Activated naive CD8-positive, alpha-beta T cell treated with anti-CD3 and anti-CD28 coated beads for 36 hours (primary cell): ENCODE data around the gene NAAA. TPM values are rescaled to one million over a fixed set of nuclear protein-coding genes. Genes with fewer than 3 reads are reported as not detected.
"Not testable (repeated sequence)": the region's sequence is repeated elsewhere in the genome, so short reads cannot be mapped to it uniquely, and the experiment has no call there.

ENCODE experiments used
- DNase-seq: peaks from one replicate; pipeline ENCODE4 v3.0.0; 2021
- H3K27ac Mint-ChIP-seq: one replicate; pipeline ENCODE4 v1.8.0; 2022; ENCODE audit warnings: mild to moderate bottlenecking, moderate library complexity, mixed read lengths
- H3K27me3 Mint-ChIP-seq: one replicate; pipeline ENCODE4 v1.8.0; 2022; ENCODE audit warnings: mild to moderate bottlenecking, mixed read lengths
- H3K36me3 Mint-ChIP-seq: one replicate; pipeline ENCODE4 v1.8.0; 2021; ENCODE audit warnings: mild to moderate bottlenecking, mixed read lengths
- H3K4me1 Mint-ChIP-seq: one replicate; pipeline ENCODE4 v1.8.0; 2021; ENCODE audit warnings: mixed read lengths
- H3K4me3 Mint-ChIP-seq: one replicate; pipeline ENCODE4 v1.8.0; 2022; ENCODE audit warnings: mild to moderate bottlenecking, moderate library complexity, mixed read lengths
- H3K9me3 Mint-ChIP-seq: one replicate; pipeline ENCODE4 v1.8.0; 2022; ENCODE audit warnings: mixed read lengths
- total RNA-seq, 2 experiments: library from RNA; stranded (reverse); gene quantifications; one replicate each; pipeline ENCODE4 v1.2.3, GENCODE V29; 2021

NAAA gene
- 10 to 100 TPM; 31.9 to 36.5 TPM for total RNA-seq

DNA sequence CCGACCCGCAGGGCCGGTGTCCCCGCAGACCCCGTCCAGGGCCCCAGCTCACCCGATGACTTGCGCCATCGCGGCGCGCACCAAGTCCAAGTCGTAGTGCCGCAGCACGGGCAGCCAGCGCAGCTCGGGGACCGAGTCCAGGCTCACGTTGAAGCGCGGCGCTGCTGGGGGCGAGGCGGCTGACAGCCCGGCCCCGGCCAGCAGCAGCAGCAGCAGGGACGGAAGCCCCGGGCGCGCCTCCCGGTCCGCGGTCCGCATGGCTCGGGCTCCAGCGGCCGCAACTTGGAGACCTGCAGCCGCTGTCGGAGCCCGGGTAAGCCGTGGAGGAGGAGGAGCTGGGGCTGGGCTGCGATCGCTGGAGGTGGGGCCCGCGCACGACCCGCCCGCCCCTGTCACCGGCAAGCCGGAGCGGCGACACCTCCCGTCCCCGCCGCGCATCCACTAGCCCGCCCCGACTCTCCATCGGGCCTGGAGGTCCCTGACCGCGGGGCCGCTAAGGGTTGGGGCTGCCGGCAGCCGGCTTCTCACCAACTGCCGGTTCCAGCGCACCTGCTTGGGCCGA lies at the start of gene NAAA:
TSS of gene NAAA (minus strand) at position 322 of the 562 bp plus-strand sequence. CDS start at position 258, 64 bp downstream.
- peak within 1 kb of the TSS; percentile 98 for H3K27ac Mint-ChIP-seq

DNA sequence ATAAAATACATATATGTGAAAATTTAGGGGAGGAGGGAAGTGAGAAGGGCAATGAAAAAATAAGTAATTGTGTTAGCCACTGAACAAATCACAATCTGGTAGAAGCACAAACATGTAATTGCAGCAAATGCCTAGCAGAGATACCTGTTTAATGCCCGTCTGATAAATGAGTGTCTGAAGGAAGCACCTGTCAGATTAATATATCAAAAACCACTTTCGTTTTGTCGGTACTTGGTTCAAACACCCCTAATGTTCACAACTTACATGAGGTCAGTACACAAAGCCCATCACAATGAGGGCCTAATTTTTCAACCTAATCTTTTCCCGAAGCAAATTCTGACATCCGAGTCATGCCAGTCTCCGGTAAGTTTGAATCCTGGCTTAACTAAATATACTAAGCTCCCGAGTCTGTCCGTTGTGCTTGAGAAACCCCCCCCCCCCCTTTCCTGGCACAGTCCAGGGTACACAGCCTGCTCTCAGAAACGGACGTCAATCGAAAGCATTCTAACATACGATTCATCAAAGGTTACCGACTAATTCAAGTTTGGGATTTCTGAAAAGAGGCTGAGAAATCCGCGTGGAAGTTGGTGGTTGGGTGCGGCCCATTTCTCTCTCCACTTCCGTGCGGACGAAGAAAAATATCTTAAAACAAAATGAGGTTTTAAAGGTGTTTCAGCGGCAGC lies 49.2 kb upstream of the NAAA start:
- peaks cover 25% of the 10 kb centered on the region for H3K36me3 Mint-ChIP-seq
- peak overlapping the region; percentile 87 for H3K4me3 Mint-ChIP-seq
- peak overlapping the region; percentile 82 for H3K27ac Mint-ChIP-seq
- no peaks in the 10 kb centered on the region for H3K9me3 Mint-ChIP-seq
- H3K4me1 Mint-ChIP-seq, result peaks cover 29% of the 10 kb centered on the region
- DNase-seq, result no peak
- H3K27me3 Mint-ChIP-seq, result peaks cover 6% of the 10 kb centered on the region

More for the DNA sequence above, at the start of gene NAAA:
- Mint-ChIP-seq H3K4me1 (peaks cover 14% of the 10 kb centered on the region), H3K36me3 (peaks cover 19% of the 10 kb centered on the region), H3K9me3 (no peaks in the 10 kb centered on the region), H3K27me3 (no peaks in the 10 kb centered on the region), H3K4me3 (peak within 1 kb of the TSS; percentile 95)
- peak; percentile 90 for DNase-seq

DNA sequence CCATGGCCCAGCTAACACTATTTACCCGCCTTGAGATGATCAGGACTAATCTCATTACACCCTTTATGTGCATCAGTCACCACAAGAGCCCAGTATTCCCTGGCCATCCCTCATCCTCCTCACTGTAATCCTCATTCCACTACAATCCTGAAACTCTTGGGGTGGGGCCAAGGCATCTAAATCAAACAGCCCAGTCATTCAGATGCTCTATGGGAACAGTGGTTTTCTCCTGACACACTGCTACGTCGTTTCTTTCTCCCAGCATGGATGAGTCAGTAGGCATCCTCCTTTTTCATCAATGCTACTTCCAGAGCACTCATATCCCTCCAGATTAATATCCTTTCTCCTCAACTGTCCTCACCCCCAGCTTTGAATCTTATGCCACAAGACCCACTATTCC lies 44.3 kb upstream of the NAAA start:
- DNase-seq, result no peak
- Mint-ChIP-seq H3K27me3 (no peaks in the 10 kb centered on the region), H3K4me3 (no peak overlapping the region), H3K27ac (no peak overlapping the region), H3K9me3 (no peaks in the 10 kb centered on the region), H3K4me1 (peaks cover 24% of the 10 kb centered on the region), H3K36me3 (peaks cover 36% of the 10 kb centered on the region)

DNA sequence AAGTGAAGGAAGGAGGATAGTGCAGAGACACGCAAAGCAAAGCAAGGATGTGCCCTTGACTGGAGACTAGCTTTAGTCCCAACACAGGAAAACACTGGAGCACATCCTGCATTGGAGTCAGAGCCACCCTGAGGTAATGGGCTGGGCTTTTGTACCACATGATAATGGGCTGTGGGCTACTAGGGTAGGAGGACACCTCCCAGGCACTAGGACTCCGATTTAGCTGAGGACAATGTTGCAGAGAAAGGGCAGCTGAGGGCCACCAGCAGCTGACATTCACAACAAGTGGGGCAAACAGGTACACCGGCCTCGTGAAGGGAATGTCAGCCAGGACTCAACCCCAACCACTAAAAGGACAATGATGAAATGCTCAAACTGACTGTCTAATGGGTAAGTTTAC lies 39.8 kb upstream of the NAAA start:
- no peaks in the 10 kb centered on the region for H3K9me3 Mint-ChIP-seq
- H3K27ac Mint-ChIP-seq, result no peak overlapping the region
- no peaks in the 10 kb centered on the region for H3K4me1 Mint-ChIP-seq
- H3K27me3 Mint-ChIP-seq, result no peaks in the 10 kb centered on the region
- no peak for DNase-seq
- H3K36me3 Mint-ChIP-seq, result peaks cover 34% of the 10 kb centered on the region
- no peak overlapping the region for H3K4me3 Mint-ChIP-seq

DNA sequence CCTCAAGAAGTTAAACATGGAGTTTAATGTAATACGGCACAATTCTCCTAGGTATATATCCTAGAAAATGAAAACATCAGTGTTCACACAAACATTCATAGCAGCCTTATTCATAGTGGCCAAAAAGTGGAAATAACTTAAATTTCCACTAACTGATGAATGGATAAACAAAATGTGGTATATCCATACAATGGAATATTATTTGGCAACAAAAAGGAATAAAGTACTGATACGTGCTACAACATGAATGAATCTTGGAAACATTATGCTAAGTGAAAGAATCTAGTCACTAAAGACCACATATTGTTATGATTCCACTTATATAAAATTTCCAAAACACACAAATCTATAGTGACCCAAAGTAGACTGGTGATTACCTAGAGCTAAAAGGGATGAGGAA lies 35.4 kb upstream of the NAAA start:
- Mint-ChIP-seq H3K4me3 (no peak overlapping the region), H3K36me3 (peaks cover 41% of the 10 kb centered on the region), H3K27me3 (no peaks in the 10 kb centered on the region), H3K9me3 (no peaks in the 10 kb centered on the region), H3K4me1 (no peaks in the 10 kb centered on the region), H3K27ac (no peak overlapping the region)
- DNase-seq, result no peak

DNA sequence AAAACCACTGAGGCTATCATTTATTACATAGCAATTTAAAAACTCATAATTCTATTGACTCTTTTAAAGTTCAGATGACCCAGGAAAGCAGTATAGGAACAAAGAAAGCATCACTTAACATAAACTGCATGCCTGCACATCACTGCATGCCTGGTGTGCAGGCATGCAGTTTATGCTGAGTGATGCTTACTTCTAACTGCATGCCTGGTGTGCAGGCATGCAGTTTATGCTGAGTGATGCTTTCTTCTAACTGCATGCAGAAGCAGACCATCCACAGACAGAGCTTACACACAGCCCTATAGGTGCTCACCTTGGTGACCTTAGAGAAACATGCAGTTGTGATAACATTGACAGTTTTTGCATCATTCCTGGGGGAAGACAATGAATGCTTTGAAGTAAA lies 33.0 kb upstream of the NAAA start:
- H3K27me3 Mint-ChIP-seq, result no peaks in the 10 kb centered on the region
- no peaks in the 10 kb centered on the region for H3K4me1 Mint-ChIP-seq
- no peak for DNase-seq
- no peak overlapping the region for H3K27ac Mint-ChIP-seq
- H3K36me3 Mint-ChIP-seq, result peaks cover 41% of the 10 kb centered on the region
- H3K9me3 Mint-ChIP-seq, result no peaks in the 10 kb centered on the region
- H3K4me3 Mint-ChIP-seq, result no peak overlapping the region

DNA sequence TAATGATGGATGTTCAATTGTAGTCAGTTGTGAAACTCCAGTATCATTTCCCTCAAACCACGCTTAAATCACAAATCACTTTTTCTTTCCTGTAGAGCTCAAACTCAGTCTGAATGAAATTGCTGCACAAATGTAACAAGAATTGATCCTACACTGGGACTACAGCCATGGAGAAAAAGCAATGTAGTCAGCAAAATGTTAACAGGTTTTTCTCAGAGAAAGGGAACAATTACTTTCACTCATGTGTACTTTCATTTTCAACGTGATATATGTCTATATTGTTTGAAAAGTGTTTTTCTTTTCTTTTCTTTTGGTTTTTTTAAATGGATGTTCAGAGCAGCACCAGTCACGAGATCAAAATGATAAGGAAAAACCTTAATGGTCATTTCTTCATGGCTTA lies 27.3 kb upstream of the NAAA start:
- Mint-ChIP-seq H3K4me3 (no peak overlapping the region), H3K36me3 (peaks cover 67% of the 10 kb centered on the region), H3K9me3 (peaks cover 8% of the 10 kb centered on the region), H3K4me1 (peaks cover 7% of the 10 kb centered on the region), H3K27me3 (no peaks in the 10 kb centered on the region), H3K27ac (peak overlapping the region; percentile 22)
- DNase-seq, result no peak

DNA sequence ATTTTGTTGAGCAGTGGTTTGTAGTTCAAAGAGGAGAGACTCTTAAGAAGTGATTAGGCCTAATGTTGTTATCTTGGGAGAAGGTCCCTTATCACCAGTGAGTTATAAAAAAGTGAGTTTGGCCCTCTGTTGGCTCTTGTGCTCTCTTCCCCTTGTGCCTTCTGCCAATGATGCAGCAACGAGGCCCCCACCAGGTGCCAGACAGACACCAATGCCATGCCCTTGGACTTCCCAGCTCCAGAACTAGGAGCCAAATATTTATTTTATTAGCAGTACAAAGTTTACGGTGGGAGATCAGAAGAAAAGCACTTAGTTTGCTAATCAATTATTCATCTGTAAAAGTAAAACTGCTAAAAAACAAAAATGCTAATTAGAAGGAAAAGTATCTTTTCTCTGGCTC lies 22.7 kb upstream of the NAAA start:
- Mint-ChIP-seq H3K27me3 (no peaks in the 10 kb centered on the region), H3K36me3 (peaks cover 81% of the 10 kb centered on the region), H3K9me3 (peaks cover 8% of the 10 kb centered on the region), H3K4me3 (no peak overlapping the region), H3K27ac (no peak overlapping the region), H3K4me1 (peaks cover 6% of the 10 kb centered on the region)
- no peak for DNase-seq

DNA sequence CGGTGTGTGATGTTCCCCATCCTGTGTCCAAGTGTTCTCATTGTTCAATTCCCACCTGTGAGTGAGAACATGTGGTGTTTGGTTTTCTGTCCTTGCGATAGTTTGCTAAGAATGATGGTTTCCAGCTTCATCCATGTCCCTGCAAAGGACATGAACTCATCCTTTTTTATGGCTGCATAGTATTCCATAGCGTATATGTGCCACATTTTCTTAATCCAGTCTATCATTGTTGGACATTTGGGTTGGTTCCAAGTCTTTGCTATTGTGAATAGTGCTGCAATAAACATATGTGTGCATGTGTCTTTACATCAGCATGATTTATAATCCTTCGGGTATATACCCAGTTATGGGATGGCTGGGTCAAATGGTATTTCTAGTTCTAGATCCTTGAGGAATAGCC lies 21.3 kb upstream of the NAAA start:
- not testable (repeated sequence) for H3K4me3 Mint-ChIP-seq, DNase-seq, H3K9me3 Mint-ChIP-seq, H3K27me3 Mint-ChIP-seq, H3K27ac Mint-ChIP-seq, H3K4me1 Mint-ChIP-seq
- peaks cover 78% of the 10 kb centered on the region for H3K36me3 Mint-ChIP-seq

DNA sequence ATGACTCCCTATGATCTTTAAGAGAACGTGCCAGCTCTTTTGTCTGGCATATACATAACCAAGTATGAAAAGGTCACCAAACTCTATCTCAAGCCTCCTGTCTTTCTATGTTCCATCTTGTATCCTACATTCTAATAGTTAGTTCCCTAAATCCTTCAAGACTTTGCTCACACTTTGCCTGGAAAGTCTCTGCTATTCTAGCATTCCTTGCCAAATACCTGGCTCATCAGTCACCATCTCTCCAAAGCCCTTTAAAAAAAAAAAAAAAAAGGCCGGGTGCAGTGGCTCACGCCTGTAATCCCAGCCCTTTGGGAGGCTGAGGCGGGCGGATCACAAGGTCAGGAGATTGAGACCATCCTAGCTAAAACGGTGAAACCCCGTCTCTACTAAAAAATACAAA lies 17.7 kb upstream of the NAAA start:
- peaks cover 55% of the 10 kb centered on the region for H3K36me3 Mint-ChIP-seq
- not testable (repeated sequence) for H3K27ac Mint-ChIP-seq, H3K4me1 Mint-ChIP-seq, H3K27me3 Mint-ChIP-seq, H3K4me3 Mint-ChIP-seq, DNase-seq, H3K9me3 Mint-ChIP-seq

DNA sequence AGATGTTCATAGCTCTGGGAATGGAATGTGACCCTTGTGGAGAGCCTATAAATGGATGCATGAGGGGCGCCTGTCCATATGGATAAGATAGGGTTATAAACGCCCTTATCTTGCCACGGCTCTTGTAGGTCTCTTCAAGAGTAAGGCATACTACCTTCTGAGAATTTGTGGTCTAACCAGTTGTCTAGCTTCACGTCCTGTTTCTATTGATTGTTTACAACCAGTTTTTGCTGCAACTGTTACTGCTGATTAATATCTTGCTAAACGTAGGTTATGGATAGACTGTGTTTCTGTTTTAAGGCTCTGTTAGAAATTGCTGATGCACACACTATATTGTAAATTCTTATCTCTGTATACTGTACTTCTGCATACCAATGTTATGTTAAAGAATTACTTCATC lies 14.0 kb upstream of the NAAA start:
- peaks cover 29% of the 10 kb centered on the region for H3K36me3 Mint-ChIP-seq
- DNase-seq, H3K27me3 Mint-ChIP-seq, H3K9me3 Mint-ChIP-seq, H3K4me1 Mint-ChIP-seq, H3K4me3 Mint-ChIP-seq, H3K27ac Mint-ChIP-seq: not testable (repeated sequence)

DNA sequence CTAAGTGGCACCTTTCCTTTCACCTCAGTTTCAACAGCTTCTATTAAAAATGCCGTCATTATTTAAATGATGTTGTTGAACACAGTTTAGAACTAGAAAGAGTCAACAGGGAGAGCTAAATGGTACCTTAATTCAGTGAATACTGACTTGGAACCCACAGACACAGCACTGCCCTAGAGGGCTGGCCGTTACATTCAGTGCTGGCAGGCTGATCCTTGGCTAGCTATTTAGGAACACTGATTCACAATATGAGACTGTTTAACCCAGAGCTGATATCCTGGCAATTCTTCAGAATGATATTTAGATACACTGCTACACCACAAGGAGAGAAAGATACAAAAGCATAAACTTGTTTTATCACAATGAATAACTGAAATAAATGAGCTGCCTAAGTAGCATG lies 12.7 kb upstream of the NAAA start:
- no peaks in the 10 kb centered on the region for H3K27me3 Mint-ChIP-seq
- DNase-seq, result no peak
- H3K4me1 Mint-ChIP-seq, result no peaks in the 10 kb centered on the region
- no peak overlapping the region for H3K27ac Mint-ChIP-seq
- no peak overlapping the region for H3K4me3 Mint-ChIP-seq
- H3K9me3 Mint-ChIP-seq, result no peaks in the 10 kb centered on the region
- peaks cover 30% of the 10 kb centered on the region for H3K36me3 Mint-ChIP-seq

DNA sequence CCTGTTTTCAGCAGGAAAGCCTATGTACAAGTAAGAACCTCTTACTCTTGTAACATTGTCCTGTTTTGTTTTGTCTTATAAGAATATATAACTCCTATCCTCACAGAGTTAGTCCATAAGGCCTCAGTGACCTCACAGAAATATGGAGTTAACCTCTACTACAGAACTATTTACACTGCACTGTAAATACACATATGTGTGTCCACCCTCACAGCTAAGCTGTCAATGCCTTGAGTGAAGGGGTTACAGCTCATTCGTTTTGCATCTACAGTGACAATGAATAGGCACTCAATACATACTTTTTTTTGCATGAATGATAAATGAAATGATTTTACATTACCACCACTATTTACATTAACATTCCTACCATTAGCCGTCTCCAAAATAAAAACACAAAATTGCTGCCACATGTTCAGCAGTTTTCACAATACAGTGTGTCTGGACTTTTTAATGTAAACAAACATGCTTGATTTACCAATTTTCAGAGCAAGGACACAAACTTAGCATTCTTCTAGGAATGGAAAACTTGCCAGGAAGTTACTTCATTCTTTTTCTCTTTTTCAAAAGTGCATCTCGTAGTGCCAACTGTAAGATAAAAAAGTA lies 9.5 kb upstream of the NAAA start:
- Mint-ChIP-seq H3K27ac (no peak overlapping the region), H3K27me3 (no peaks in the 10 kb centered on the region), H3K9me3 (no peaks in the 10 kb centered on the region), H3K36me3 (peaks cover 11% of the 10 kb centered on the region), H3K4me1 (no peaks in the 10 kb centered on the region), H3K4me3 (no peak overlapping the region)
- no peak for DNase-seq

DNA sequence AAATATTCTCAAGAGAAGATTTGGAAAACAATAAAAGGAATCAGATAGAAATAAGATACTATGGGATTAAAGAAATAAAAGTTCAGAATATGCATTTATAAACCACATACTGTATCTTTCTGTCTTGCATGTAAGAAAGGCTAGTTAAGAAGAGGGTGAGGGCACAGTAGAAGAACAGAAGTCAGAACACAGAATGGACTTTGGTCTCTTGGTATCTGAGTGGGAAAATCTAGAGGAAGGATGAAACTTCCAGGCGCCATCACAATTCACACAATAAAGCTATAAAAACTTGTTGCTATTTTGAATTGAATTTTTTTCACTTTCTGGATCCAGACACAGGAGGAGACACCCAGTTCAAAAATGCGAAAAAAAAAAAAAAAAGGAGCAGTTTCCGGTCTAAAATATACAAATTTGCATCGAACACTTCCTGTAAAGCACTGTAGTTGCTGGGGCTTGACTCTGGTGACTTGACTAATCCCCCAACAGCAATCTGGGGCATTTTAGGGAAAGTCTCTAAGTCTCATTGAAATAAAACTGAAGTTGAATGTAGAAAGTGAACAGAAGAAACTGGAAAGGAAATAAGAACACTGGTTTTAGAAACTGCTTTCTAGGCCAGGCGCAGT lies 8.1 kb upstream of the NAAA start:
- Mint-ChIP-seq H3K27ac (no peak overlapping the region), H3K9me3 (no peaks in the 10 kb centered on the region), H3K4me3 (no peak overlapping the region), H3K4me1 (no peaks in the 10 kb centered on the region), H3K36me3 (peaks cover 11% of the 10 kb centered on the region), H3K27me3 (no peaks in the 10 kb centered on the region)
- DNase-seq, result no peak

DNA sequence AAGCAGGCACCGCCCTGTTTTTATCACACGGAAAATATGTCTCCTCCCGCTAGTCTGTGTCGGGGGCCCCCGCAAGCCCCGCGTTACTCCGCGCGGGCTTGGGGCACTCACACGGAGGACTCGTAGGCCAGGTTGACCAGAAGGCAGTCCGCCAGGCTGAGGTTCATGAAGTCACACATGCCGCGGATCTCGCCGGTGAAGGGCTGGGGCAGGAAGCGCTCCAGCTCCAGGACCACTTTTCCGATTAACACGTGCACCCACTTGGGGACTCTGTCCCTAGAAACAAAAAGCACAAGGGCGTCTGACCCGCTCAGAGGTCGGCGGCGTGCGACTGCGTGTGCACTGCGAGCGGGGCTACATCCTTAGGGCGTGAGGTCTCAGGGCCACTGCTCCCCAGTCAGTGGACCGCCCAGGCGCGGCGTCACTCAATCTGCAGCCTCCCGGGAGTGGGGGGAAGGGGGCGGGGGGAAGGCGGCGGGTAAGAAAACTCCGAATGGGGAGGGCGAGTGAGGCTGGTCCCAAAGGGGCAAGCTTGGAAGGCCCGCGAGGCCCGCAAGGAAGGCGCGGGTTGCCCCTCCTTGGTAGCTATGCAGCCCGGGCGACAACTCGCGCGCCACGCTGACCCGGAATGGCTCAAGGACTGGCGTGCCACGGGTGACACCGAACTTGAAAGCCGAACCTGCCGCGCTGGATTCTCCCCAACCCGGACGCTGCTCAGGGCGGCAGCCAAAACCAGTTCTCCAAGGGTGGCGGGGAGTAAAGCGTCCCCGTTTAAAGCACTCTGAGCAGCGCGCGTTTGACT lies 722 bp downstream of the NAAA start:
- H3K4me1 Mint-ChIP-seq, result peaks cover 14% of the 10 kb centered on the region
- H3K27ac Mint-ChIP-seq, result peak overlapping the region; percentile 98
- H3K36me3 Mint-ChIP-seq, result peaks cover 19% of the 10 kb centered on the region
- H3K27me3 Mint-ChIP-seq, result no peaks in the 10 kb centered on the region
- DNase-seq, result peak; percentile 75
- peak overlapping the region; percentile 95 for H3K4me3 Mint-ChIP-seq
- H3K9me3 Mint-ChIP-seq, result no peaks in the 10 kb centered on the region
